Kidney capillary endothelial cell (primary cell): ENCODE measurements around the gene CD300H.
"Not testable (repeated sequence)": the region's sequence is repeated elsewhere in the genome, so short reads cannot be mapped to it uniquely, and the experiment has no call there.

Experiments used
- DNase-seq: peaks from one replicate; pipeline ENCODE4 v3.0.0-alpha.2; 2018; ENCODE audit warnings: low spot score

Gene CD300H

GRCh38 chr17:74526681-74527080 lies 40.6 kb downstream of the CD300H start:
- DNase-seq: no peak

GRCh38 chr17:74525781-74526288 lies 41.5 kb downstream of the CD300H start:
- DNase-seq: no peak

- DNase-seq: no peak
Measured at GRCh38 chr17:74525465-74525725, 41.9 kb downstream of the CD300H start.

GRCh38 chr17:74524653-74525464 lies 42.5 kb downstream of the CD300H start:
- DNase-seq: no peak

- DNase-seq: no peak
Measured at GRCh38 chr17:74523308-74523707, 44.0 kb downstream of the CD300H start.

- DNase-seq: no peak
Measured at GRCh38 chr17:74522381-74523105, 44.8 kb downstream of the CD300H start.

- DNase-seq: no peak
Measured at GRCh38 chr17:74521701-74522201, 45.6 kb downstream of the CD300H start.

GRCh38 chr17:74520790-74521480 lies 46.4 kb downstream of the CD300H start:
- DNase-seq: no peak

- no peak for DNase-seq
Measured at GRCh38 chr17:74520016-74520434, 47.3 kb downstream of the CD300H start.

- DNase-seq: not testable (repeated sequence)
Measured at GRCh38 chr17:74518413-74518981, 48.8 kb downstream of the CD300H start.

- no peak for DNase-seq
Measured at GRCh38 chr17:74516561-74517328, 50.6 kb downstream of the CD300H start.

- DNase-seq: no peak
Measured at GRCh38 chr17:74515941-74516340, 51.4 kb downstream of the CD300H start.

GRCh38 chr17:74514632-74515334 lies 52.5 kb downstream of the CD300H start:
- DNase-seq: no peak

- DNase-seq: peak; percentile 60
Measured at GRCh38 chr17:74513987-74514631, 53.2 kb downstream of the CD300H start.

GRCh38 chr17:74512624-74513091 lies 54.7 kb downstream of the CD300H start:
- peak; percentile 50 for DNase-seq

GRCh38 chr17:74512036-74512435 lies 55.3 kb downstream of the CD300H start:
- no peak for DNase-seq
